ENCODE measurements around the gene FERMT2.

FERMT2 gene

DNA sequence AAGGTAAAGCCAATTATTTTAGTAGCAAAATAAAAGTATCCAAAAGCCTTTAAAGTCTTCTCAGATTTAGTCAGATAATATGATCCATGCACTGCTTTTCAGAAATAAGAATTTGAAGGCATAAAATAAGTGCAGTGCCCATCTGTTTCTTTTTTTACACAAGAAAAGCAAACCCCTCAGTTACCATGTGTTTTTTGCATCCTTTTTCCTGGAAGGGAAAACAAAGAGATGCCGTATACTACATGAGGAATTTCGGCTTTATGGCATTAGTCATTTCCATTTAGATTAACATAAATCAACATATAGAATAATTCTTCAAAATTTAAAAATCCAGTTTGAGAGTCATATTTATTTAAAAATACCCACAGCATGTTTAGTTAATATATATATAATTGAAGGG lies 89.4 kb downstream of the FERMT2 start:
- no peak for DNase-seq

DNA sequence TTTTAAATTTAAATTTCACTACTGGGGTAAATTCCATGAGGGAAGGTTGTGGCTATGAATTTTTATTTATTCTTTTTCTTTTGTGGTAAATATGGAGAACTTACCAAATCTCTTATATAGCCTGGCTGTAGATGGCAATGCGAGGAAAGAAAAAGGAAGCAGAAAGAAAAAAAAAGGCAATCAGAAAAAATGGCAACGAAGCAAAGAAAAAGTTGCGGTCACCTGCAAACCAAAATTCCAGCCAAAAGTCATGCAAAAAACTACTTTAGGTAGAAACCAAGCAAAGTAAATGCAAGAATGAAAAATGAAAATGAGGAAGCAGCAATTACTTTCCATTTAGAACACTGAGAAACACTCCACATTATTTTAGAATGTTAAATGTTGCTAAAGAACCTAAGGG lies 89.9 kb downstream of the FERMT2 start:
- DNase-seq, result no peak

DNA sequence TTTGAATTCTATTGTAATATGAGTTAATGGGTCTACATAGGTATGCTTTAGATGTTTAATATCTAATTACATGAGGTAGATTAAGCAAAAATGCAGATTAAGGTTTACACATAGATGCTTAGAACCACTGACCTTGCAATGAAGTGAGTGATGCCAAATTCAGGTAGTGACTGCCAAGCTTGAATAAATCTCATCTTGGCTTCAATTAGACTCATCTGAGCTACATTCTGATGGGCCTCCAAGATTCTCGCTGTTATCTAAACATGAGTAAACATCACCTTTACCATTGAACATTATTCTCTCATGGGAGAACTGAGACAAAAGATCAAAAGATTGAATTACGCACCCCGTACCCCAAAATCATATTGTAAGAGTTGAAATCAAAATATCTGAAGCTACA lies 90.6 kb downstream of the FERMT2 start:
- DNase-seq, result no peak

DNA sequence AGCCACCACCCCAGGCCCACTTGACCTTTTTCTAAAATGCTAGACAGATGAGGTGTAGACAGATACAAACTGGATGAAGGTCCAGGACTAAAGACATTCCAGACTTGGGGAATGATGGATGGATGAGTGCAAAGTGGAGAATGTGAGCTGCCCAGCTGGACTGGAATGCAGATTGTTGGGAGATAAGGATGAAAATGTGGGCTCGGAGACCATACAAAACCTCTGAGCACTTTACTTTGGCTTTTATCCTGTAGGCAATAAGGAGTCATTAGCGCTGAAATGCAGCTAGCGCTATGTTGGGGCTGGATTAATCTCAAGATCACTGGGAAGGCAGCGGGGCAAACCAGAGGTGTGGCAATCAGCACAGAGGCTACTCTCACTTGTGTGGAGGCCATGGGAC lies 94.7 kb downstream of the FERMT2 start:
- DNase-seq, result no peak

DNA sequence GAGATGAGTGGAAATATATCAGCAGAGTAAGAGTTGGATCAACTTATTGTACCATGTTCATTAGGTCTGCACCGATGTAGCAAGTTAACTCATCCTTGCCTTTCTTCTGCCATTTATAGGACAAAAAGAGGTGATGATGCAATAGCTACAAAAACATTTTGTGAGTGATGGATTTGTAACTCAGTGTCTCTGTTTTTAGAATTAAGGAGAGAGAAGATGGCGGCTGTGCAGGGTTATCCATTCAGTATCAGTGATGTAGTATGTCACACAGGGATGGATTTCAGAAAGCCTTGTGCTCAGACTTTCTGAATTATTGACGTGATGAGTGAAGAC lies 97.4 kb downstream of the FERMT2 start:
- DNase-seq, result no peak

DNA sequence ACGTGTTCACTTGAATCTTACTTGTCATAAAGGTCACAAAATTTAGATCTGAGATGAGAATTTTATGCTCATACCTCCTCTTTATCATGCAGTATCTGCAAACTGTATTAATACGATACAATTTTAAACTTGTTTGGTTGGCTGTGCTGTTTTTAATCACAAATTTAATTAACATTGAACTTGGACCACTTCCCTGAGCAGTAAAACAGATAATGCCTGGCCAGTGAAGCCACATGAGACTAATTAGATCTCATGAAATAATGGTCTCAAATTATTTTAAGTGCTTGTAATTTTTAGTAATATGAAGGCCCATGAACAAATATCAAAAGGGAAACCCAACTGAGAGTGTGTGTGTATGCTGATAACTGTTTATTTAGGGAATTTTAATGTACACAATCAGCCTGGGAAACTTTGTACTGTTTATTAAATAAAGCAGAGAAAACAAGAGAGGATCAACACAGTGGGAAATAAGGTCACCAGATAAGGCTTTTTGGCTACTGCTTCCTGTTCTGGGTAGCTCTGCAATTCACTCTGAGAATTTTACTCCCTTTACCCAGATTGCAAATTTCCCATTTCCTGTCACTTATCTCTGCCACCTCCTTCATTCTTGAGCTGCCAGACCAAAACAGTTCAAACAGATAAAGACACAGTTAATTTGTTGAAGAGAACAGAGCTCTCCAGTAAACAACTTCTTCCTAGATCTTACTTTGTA lies 97.9 kb downstream of the FERMT2 start:
- DNase-seq, result no peak

DNA sequence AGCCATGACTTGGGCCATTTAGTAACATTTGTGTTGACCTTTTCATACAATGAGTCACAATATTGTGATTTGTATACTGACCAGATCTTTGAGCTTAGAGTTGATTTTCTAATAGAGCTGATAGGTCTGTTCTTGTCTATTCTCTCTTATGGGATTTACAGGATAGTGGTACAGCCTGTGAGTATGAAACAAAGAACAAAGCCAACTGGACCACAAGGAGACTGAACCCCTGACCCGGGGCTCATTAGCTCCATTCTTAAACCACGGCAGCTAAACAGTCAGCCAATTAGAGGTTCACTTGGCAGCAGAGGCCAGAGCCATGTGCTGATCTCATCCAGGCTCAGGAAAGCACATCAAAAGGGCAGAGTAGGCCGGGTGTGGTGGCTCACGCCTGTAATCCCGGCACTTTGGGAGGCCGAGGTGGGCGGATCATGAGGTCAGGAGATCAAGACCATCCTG lies 100.4 kb downstream of the FERMT2 start:
- DNase-seq, result no peak

DNA sequence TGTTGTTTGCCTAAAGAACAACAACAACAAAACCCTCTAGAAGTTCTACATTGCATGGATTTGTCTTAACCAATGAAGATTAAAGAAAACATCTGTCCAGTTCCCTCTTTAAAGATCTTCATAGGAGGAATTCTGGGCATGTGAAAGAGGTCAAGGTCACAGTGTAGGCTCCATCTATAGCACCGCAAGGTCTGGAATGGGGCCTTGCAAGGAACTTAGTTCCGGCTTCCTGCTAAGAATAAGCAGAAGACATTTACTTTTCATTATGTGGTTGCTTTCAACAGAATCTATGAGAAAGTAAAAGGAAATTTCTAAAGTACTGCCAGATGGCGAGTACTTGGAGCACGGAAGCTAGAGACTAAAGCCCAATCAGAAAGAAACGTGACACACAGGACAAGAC lies 102.2 kb downstream of the FERMT2 start:
- DNase-seq, result no peak

DNA sequence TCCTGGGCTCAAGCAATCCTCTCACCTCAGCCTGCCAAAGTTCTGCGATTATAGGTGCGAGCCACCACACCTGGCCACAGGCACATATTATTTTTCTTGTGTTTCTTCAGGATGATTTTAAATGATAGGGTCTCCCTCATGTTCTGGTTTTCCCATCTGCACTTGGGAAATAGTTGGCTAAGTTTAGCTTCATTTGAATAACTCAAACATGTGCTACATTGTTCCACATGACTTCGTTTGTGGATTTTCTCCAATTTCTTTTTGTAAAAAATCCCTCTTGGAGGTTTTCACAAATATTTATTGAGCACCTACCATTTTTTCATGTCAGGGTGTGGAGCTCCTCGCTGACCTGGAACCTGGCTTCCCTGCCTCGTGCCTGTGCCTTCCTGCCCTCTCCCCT lies 104.3 kb downstream of the FERMT2 start:
- DNase-seq, result no peak

DNA sequence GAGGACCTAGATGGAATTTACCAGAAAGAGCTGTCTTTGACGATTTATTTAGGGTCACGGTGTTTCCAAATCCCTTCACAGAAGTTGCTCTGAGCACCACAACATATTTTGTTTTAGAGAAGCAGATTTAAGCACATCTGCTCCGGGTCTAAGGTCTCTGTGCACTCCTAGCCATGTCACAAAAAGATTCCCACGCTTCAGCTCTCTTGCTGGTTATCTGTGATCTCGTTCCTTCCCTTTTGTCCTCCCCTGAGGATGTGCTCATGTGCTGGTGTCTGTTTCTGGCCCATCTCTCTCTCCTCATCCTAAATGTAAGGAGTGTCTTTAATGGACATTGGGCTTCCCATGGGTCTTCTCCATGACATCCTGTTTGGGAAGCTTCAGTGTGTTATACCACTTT lies 105.8 kb downstream of the FERMT2 start:
- DNase-seq, result no peak

DNA sequence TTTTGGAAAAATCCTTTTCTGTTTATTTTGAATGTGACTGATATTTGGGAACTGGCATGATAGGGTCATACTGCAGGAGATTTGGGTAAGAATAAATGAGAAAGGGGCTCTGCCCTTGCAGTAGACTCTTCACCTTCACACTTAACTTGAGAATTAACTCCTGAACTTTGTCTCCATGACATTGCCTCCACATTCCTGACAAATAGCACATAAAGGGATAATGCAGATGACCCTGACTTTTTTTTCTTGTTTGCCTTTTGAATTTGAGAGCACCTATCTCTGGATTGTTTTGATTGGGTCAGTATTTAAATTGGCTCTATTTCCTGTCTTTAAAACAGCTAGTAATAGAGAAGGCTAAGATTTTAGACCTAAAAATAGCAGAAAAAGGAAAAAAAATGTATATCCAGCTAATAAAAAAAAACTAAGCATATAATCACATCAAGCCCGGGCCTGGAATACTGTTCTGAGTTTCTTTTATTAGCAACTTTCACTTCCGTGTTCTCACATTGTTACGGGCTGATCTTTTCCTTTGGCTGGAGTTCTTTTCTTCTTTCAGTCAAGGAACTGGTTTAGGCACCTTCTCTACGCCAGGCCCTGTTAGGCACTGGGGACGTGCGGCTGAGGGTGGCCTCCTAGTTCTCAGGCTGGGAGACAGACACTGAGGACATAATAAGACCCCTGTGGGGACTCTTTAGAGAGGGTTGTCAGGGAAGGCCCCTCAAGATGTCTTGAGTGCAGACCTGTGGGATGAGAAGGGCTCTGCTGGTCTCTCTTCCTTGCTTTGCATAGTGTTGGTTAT lies 106.4 kb downstream of the FERMT2 start:
- DNase-seq, result no peak

DNA sequence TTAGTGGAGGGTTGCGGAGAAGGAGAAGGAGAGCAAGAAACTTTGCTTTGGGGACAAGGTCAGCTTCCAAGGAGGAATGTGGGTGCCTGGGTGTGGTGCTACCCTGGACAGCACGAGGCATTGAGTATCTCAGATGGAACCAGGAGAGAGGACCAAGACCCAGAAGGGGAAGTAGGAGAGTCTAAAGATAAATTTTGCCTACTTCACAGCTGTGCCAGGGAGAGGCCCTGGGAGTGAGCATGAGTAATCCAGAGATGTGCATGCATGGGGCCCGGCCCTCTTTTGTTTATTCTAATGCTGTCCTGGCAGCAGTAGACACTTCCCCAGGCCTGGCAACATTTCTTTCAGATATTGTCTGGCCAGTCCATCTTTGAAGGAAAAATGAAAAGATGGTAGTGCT lies 110.0 kb downstream of the FERMT2 start:
- DNase-seq, result no peak

DNA sequence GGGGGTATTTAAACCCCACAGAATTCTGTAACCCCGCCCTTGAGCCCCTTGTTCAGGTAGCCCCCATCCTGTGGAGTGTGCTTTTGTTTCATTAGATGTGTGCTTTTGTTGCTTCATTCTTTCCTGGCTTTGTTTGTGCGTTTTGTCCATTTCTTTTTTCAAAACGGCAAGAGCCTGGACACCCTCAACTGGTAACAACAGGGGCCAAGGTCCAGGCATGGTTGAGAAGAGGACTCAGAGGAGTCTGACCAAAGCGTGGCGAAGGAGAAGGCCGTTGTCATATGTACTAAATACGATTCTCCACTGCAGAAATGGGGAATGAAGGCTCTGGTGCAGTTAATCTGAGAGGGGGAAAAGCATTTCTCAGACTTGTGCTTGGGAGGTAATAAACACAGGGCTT lies 113.4 kb downstream of the FERMT2 start:
- DNase-seq, result no peak

DNA sequence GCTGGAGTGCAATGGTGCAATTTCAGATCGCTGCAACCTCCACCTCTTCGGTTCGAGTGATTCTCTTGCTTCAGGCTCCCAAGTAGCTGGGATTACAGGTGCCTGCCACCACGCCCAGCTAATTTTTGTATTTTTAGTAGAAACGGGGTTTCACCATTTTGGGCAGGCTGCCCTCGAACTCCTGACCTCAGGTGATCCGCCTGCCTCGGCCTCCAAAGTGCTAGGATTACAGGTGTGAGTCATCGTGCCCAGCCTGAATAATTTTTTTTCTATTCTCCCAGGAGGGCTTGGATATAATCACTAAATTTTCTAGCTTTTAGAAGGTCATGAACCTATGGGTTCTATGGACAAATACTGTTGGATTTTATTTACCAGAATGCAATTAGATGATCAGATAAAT lies 114.8 kb downstream of the FERMT2 start:
- no peak for DNase-seq

DNA sequence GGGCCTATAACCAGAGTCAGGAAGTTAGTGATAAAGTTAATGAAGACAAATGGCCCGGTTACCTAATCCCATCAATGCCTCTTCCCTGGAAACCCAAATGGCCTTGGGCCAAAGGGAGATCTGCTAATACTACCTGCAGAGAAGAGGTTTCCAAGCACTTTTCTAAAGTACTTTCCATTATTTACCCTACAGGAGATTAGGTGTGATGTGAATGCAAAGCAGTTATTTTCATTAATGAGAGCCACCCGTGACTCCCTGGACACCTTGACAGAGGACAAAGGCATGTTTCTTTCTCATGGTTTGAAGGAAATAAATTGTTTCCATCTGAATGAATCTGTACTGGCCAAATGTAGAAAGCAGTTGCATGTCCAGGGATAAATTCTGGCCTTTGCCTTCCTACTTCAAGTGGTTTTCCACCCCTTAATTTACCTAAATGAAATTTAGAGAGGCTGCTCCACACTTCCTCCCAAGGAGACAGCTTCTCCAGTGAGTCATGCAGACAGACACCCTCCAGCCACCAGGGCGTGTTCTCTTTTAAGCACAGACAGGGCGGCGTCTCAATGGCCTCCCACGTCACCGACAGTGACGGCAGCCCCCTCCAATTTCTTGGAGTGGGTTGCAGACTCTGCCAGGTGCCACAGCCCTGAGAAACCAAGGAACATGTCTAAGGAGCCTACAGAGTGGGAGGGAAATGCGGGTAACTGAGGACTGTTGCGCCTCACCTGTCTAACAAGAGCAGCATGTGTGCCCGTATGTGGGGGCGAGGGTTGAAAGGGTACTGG lies 115.5 kb downstream of the FERMT2 start:
- no peak for DNase-seq

DNA sequence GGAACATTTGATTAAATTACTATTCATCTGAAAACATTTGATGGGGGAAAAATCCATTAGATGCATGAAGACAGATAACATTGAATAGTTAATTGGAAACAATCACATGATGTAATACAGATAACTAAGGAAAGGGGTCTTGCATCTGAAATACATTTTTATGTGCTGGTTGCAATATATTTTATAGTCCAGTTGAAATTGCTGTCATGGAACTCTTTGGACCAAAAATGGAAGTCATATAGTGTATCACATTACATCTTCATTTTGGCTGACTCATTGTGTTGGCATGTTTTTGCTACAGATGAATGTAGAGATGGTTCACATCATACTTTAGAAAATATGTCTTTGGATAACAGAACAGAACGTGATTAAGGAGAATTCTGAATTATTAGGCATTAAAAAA lies 116.4 kb downstream of the FERMT2 start:
- DNase-seq, result no peak

DNA sequence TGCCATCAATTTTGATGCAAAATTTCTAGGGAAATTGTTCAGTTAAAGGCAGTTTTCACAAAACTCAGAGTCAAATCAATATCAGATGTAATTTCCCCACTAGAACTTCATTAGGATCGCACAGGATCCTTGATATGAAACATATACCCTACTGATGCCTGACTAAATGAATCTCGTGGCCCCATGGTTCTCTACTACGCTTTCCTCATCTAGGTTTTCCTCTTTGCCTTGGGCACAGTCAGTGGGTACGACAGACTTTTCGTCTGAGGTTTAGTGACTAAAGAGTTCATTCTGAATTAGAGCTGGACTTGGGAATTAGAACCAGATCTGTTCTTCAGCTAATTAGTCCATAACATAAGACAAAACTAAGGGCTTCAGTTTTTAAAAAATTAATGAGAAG lies 117.0 kb downstream of the FERMT2 start:
- no peak for DNase-seq

DNA sequence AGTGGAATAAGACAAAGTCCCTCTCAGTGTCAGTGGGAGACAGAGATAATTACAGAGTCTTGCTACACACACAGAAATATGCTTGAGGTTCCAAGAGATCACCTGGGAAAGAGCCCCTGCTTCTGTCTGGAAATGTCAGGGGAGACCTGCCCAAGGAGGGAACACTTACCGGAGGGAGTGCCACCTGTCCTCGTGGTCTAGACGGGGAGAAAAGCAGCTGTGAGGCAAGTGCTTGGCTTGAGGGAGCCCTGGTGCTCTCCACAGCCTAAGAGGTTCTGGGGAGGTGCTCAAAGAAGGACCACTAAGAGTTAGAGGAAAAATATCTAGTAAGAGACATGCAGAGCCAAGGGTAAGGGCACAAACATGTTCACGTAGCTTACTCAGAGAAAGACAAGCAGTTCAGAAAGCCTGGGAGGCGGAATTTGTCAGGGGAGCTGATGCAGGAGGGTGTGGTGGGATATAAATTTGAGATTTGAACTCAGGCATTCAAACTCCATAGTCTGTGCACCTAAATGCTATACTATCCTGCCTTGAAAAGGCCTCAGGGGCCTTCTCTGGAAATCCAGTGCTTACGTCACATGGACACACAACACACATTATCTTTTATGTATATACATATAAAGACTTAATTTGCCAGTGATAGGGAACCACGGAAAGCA lies 121.2 kb downstream of the FERMT2 start:
- no peak for DNase-seq

DNA sequence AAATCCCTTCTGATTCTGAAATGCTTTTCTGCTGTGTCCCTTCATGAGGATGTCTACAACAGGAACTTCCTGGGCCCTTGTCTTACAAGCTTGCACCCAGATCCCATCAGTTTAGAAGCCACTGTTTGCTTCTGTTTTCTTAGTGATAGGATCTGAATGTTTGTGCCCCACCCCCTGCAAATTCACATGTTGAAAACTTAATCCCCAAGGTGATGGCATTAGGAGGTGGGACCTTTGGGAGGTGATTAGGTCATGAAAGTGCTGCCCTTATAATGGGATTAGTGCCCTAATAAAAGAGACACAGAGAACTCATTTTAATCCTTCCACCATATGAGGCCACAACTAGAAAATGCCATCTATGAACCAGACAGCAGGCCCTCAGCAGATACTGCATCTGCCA lies 123.4 kb downstream of the FERMT2 start:
- DNase-seq, result no peak

DNA sequence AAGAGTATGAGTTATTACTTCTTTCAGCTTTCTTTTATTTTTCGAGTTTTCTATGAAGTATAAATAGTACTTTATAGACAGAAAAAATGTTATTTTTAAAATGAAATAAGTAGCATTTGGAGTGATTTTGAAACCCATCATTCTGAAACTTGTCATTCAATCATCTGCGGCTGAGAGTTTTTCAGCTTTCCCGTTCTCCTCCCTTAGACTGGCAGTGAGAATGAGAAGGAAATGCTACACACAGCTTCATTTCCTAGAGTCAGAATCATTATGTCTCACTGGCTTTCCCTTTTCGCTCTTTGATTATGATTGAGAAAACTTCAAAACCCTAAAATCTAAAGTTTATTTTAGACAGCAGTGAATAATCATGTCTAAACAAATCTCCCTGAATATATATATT lies 125.8 kb downstream of the FERMT2 start:
- no peak for DNase-seq

DNA sequence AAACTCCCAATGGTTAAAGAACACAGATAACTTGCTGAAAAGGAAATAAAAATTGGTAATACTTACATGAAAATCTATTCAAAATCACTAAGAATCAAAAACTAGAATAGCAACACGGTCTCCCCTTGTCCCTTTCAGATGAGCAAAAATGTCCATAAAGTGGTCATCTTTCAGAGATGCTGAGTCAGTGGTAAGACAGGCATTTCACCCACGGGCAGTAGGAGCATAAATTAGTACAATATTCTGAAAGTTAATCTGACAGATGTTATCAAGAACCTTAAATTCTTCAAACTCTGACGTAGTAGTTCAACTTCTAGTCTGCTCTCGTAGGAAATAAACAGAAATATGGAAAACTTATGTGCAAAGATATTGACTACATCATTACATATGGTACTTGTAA lies 126.4 kb downstream of the FERMT2 start:
- DNase-seq, result no peak

DNA sequence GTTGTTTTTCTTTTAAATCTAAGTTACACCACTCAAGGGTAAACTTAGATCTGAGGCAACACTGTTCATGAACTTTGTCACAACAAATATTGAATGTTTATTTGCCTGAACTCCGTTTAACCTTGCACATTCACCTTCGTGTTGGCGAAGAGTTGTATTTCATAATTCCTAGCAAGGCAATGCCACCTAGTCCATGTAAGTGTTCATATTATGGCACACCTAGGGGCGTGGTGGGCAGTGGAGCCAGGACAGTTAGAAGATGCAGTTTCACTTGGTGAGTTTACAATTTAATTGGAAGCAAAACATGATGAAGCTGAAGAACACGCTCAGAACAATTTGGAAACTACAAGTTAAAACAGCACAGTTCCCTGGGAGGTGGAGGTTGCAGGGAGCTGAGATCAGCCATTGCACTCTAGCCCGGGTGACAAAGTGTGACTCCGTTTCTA lies 129.0 kb downstream of the FERMT2 start:
- no peak for DNase-seq

DNA sequence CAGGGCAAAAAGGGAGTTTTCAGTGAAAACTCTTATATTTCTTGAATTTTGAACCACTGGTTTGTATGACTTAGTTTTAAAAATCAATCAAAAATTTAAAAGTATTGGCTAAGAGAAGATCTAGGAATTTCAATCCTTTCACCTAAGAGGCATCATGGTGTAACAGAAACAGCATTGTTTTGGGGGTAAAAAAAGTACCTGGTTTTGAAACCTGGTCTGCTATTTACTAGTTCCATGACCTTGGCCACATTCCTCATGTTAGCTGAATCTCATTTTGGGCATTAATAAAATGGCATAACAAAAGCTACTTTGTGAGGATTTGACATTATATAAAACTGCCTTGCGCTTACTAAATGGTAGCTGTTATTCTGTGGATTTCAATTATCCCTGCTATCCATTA lies 142.7 kb downstream of the FERMT2 start:
- no peak for DNase-seq

Measured in stimulated activated naive CD4-positive, alpha-beta T cell (primary cell).